Measurements from ENCODE around the gene ACTL10.

- TF ChIP-seq GATA2 (IDR thresholded peaks at IDR 0.05; ENCODE audit: low read depth, low read length) (no peak), GATA3 (IDR thresholded peaks at IDR 0.05; ENCODE audit: low read depth, low read length) (no peak)
These were observed 20.6 kb upstream of the ACTL10 start for GRCh38 chr20:33646191-33646590.

Measured in SH-SY5Y (cell line).